Endometrial microvascular endothelial cells (primary cell): ENCODE measurements around the gene KHNYN. TPM values are rescaled to one million over a fixed set of nuclear protein-coding genes. Genes with fewer than 3 reads are reported as not detected.
"Not testable (repeated sequence)": the region's sequence is repeated elsewhere in the genome, so short reads cannot be mapped to it uniquely, and the experiment has no call there.

Source experiments
- in situ Hi-C: cut with HindIII; loops from 2 replicates; pipeline ENCODE4 v1.10.0; 2017; ENCODE audit warnings: low sequenced_read_pairs, low pct_unique_long_range_greater_than_20kb; ENCODE audit errors: inconsistent ontology term
- total RNA-seq: library from RNA; depleted of rRNA; stranded (reverse); fragments of >200 nt; gene quantifications from one replicate; pipeline ENCODE4 v1.2.3, GENCODE V29; 2015; ENCODE audit errors: inconsistent ontology term

KHNYN gene
- 46.6 TPM for total RNA-seq

DNA sequence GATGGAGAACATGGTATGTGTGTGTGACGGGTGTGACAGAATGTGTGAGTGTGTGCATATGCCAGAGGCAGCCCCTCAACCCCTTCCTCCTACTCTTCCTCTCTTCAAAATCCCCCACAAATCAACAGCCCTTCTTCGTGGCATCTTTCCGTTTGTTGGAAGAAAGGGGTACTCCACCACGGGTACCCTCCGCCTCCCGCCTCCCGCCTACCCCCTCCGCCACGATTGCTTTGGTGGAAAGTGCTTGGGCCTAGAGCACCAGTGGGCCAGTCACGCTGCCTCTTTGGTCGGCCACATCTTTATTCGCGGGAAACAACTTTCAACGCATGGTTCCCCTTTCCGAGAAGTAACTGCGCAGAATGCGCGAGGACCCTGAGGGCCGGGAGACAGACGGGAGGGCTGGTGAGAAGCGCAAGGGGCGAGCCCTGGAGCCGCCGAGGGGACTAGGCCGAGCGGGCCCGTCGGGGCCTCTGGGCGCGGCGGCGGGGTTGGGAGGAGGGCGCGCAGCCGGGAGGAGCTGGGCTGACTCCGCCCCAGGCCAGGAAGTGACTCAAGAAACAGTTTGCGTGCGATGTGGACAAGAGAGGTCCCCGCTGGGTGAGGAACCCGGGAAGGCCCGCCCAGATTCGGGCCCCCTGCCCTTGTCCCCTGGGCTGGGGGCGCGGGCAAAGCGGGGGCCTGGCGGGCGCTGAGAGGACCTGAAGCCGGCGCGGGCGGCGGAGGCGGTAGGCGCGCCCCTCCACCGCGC is at the start of gene KHNYN, which contains the start of gene CBLN3:
KHNYN (plus strand) TSS at position 560 of the 748 bp plus-strand sequence. CDS start 777 bp downstream, outside the sequence.
CBLN3 (minus strand) TSS at position 274 of the 748 bp plus-strand sequence. CDS start 614 bp downstream, outside the sequence.
- in situ Hi-C loops, result no loop called here

DNA sequence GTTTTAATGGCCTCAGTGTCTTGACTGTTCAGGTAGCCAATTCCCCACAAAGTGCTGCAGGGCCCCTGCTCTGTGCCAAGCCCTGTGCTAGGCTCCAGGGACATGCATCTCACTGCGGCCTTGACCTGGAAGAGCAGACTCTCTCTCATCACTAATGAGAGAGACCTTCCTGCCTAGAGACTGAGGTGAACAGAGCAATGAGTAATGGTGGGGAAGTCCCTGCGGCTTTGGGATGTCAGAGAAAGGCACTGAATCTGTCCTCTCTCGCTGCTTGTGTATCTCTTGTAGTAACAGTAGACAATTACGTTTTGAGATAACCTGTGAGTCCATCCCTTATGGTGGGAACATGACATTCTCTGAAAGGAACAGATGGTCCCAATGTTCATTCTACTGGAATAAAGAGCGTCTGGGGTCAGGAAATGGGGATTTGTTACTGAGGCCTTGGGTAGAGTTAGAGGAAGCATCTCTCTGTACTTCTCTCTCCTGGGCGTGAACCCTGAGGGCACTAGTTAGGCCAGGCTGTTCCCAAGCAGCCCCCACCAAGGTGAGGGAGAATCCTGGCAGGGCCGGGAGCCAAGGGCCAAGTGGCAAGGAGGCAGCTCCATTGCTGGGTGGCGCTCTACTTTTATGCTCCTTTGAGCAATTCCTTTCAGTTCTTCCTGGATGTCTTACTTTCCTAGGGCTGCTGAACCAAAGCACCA is 48.2 kb upstream of the KHNYN start:
- in situ Hi-C loops, result no loop called here

DNA sequence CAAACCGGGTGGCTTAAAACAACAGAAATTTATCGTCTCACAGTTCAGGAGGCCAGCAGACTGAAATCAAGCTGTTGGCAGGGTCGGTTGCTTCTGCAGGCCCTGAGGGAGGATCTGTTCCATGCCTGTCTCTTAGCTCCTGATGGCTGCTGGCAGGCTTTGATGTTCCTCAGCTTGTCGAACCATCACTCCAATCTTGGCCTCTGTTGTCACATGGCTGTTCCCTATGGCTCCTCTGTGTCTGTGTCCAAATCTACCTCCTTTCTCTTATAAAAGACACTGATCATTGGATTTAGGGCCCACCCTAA is 47.7 kb upstream of the KHNYN start:
- in situ Hi-C loops, result no loop called here

DNA sequence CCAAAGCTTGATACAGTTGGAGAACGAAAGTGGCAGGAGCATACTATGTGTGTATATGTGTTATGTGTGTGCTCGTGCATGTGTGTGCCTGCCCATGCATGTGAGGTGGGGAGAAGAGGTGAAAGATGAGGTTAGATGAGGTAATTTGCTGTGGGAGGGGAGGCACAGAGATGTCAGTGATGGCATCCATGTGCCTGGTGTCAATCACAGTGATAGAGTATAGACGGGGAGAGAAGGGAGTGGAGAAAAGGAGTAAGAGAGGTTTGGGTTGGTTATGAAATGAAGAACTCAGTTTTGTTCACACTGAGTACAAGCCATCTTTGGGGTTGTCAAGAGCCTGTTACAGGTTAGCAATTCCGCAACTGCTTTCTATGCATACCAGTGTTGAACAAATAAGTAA is 45.6 kb upstream of the KHNYN start:
- in situ Hi-C loops, result no loop called here

DNA sequence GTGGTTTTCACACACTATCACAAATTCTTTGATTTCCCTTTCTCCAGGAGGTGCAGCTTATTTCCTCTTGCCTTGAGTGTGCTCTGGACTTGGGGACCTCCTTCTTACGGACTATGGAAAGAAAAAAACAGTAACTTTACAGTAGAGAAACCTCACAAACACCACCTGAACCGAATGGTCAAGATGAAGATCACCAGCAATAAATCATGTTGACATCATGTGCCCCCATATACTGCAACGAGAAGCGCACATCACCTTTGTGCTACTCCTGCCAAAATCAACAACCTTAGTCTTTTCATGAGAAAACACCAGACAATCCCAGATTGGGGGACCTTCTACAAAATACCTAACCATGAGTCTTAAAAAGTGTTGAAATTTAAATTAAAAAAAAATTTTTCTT is 44.2 kb upstream of the KHNYN start:
- in situ Hi-C loops, result no loop called here

DNA sequence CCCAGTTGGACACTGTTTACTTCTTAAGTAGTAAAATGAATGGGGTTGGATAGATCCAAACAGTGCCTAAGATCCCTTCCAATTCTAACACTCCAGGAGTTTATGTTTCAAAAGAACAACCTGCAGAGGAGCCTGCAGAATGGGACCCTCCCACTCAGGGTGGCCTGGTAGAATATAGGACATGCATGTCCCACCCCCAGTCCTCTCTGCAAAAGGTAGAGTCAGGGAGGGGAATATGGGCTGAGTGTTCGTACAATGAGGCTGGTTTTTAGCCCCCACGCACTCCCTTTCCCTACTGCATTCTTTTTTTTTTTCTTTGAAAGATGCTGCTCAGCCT is 42.8 kb upstream of the KHNYN start:
- in situ Hi-C loops, result no loop called here

DNA sequence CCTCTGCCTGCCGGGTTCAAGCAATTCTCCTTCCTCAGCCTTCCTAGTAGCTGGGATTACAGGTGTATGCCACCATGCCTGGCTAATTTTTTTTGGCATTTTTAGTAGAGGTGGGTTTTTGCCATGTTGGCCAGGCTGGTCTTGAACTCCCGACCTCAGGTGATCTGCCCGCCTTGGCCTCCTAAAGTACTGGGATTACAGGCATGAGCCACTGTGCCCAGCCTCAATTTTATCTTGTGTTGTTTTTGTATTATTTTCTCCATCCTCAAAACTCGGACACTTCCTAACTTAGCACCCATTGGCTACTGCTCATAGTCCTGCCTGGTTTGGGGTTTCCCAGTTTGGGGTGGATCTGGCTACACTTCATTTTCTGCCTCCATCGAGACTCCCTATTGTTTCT is 42.2 kb upstream of the KHNYN start:
- in situ Hi-C loops, result not testable (repeated sequence)

DNA sequence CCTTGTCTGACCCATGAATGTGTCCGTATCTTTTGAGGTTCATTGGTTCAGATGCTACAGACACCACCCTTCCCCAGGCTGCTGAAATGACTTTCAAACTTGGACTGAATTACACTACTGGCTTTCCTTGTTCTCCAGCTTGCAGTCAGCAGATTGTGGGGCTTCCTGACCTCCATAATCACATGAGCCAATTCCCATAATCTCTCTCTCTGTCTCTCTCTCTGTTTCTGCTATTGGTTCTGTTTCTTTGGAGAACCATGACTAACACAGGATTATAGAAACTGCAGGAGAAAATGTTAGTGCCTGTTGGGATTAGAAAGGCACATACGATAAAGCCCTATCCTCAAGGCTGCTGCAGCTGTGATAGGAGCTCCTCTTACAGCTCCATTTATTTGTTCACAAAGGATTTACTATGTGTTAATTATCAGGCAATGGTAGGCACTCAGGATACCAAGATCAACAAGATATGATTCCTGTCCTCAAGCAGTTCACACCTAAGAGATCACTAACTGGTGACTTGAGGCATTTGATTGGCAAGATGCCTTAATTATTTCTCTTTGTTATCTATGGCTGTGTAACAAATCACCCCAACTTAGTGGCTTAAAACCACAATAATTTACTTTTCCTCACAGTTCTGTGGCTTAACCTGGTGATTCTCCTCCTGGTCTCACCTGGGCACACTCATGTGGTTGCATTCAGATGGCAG is 41.1 kb upstream of the KHNYN start:
- in situ Hi-C loops, result no loop called here

DNA sequence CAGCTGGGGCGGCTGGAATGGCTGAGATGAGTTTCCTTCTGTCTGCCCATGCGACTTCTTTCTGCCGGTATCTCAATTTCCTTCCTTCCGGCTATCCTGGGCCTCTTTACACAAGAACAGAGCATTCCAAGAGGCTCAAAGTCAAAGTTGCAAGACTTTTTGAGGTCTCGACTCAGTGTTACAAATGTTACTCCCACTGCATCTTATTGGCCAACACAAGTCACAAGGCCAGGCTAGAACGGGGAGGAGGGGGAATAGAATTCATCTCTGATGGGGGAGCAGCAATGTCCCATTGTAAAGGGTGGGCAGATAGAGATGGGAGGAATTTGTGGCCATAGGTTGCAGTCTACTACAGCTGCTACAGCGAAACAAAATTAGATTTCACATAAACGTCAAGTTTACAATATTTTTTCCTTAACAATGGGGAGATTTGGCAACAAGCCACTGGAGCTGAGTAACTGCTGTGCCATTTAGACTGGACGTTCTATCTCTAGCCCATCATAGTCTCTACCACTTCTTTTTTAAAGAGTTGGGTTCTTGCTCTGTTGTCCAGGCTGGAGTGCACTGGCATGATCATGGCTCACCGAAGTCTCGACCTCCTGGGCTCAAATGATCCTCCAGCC is 40.4 kb upstream of the KHNYN start:
- in situ Hi-C loops, result no loop called here

DNA sequence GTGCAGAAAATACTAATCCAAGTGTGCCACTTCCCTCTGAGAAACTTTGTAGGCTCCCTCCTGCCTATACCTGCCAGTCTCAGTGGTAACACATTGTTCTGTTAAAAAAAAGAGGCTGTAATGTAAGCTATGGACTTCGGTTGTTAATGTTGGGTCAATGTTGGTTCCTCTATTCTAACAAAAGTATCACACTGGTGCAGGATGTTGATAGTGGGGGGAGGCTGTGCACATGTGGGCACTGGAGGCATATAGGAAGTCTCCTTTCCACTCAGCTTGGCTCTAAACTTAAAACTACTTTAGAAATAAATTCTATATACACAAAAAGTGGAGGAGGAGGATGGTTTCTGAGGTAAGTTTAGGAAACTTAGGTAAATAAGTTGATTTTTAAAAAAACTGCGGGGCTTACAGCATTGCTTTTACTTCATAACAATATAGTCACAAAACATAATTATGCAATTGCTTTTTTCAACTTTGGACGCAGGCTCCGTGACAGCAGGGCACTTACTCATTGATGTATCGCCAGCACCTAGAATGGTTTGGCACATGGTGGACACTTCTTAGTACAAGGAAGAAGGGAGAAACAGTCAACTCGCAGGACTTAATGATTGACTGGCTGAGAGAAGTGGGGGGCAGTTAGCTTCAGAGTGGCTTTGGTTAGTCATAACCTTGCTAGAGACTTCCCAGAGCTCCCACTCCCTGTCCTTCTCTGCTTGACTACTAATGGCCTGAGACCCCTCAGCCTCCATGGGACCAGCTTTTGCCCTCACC is 38.9 kb upstream of the KHNYN start:
- in situ Hi-C loops, result no loop called here

DNA sequence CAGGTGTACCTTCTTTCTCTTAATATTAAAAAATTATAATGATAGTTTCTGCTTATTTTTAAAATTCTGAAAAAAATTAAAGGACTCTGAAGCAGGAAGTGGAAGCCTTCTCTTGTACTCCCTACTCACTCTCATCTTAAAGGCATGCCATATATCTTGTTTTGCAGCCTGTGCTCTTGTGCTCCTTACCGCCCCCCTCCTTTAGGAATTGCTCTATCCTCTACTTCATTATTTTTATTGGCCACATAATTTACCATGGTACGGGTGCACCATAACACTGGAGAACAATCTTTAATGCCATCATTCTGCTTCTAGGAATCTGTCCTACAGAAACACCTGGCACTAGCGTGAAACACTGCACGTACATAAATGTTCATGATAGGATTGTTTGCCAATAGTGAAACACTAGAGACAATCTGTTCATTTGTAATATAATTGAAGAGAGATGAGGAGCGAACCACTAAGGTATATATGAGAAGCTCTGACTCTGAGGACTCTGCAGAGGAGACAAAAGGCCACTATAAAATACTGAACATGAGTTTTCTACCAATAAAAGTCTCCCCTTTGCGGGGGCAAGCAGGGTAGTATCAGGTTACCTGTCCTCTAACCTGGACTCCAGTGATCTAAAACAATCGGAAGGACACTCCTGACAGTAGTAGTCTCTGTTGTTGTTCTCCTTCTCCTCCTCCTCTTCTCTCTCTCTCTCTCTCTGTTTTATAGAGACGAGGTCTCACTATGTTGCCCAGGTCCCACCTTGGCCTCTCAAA is 37.2 kb upstream of the KHNYN start:
- in situ Hi-C loops, result no loop called here

DNA sequence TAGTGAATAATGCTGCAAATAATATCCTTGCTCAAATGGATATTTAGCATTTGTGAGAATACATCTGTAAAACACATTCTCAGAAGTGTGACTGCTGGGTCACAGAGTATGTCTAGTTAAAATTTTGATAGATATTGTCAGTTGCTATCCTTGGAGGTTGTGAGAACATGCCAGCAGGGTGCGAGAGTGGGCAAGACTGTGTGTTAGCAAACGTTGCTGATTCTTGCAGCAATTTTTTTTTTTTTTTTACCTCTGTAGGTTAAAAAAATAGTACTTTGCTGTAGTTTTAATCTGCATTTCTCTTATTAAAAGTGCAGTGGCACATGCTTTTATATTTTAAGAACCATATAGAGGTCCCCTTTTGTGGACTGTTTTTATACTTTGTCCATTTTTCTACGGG is 35.5 kb upstream of the KHNYN start:
- in situ Hi-C loops, result no loop called here

DNA sequence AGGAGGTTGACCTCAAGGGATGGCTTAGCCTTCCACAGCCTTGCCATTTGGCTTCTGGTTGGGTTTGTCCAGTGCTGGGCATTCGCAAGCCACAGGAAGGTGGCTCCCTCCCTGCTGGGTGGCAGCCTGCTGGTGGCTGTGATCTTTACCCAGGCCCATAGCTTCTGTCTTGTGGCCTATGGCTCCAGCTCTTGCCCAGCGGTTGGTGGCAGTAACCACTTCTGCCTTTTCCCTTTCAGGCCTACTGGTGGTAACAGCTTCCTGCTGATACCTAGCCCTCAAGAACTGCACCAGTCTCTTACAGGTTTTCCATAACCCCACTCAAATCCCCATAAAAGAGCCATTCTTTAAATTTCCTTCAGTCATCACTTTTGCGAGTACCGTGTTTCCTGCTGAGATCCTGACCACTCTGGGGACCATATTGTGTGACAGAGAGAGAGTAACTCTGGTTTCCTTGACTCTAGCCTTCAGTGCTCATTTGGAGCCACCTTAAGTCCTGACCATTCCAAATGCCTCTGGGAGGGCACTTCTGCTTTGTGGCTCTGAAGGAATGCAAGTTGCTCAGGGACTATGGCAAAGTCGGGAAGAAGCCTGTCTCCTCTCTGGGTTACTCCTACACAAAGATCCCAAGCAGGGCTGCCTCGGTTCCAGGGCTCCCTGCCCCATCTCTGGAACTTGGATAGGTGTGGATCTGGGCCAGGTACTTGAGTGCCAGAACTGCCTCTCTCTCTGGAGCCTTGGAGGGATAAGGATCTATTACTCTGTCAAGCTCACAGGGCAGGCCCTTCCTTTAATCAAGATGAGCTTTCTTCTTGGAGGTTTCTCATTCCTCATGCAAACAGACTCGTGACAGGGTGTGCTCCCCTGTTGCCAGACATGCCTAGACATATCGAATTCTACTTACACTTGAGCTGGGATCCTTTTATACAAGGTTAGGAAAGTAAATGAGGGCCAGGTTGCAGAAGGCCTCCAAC is 33.9 kb upstream of the KHNYN start:
- in situ Hi-C loops, result no loop called here

DNA sequence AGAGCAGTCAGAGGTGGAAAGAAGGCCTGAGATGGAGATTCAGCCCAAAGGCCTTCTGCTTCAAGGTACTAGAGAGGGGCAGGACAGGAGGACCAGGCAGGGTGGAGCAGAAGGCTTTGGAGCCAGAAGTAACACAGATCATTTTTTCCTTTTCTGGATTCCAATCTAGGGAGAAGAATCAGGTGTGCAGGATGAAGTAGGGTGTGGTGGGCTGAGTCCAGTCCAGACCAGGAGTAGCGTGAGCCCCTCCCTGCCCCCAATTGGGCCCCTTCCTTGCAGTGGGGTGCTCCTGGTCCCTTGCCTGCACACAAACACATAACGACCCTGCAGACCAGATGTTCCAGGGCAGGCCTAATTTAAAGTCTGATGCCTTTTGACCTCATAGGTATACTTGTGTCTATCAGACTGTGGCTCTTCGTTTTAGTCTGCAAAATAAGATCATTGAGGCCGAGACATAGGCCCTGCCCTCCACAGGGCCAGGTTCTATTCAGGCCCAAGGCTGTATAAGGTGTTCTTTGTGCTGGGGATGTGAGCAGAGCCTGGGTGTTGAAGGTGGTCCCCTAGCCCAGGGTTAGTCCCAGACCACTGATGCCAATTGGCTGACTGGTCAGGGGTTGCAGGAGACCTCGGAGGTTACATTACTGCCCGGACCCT is 32.0 kb upstream of the KHNYN start:
- in situ Hi-C loops, result no loop called here

DNA sequence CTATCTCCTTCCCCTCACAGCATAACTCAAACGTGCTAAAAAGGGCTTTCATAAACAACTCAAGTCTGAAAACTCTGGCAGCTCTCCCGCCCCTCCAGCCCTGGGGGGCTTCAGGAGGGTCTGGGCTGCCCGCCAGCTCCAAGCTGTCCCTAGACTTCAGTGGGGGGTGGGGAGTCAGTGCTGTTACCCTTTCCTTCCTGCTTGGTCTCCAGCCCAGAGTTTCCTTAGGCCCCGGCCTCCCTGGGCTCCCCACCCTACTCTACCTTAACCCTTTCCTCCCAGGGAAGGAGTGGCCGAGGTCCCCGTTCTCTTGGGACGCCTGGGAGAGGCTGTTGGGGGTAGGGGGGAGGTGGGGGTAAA is 31.5 kb upstream of the KHNYN start:
- in situ Hi-C loops, result no loop called here

DNA sequence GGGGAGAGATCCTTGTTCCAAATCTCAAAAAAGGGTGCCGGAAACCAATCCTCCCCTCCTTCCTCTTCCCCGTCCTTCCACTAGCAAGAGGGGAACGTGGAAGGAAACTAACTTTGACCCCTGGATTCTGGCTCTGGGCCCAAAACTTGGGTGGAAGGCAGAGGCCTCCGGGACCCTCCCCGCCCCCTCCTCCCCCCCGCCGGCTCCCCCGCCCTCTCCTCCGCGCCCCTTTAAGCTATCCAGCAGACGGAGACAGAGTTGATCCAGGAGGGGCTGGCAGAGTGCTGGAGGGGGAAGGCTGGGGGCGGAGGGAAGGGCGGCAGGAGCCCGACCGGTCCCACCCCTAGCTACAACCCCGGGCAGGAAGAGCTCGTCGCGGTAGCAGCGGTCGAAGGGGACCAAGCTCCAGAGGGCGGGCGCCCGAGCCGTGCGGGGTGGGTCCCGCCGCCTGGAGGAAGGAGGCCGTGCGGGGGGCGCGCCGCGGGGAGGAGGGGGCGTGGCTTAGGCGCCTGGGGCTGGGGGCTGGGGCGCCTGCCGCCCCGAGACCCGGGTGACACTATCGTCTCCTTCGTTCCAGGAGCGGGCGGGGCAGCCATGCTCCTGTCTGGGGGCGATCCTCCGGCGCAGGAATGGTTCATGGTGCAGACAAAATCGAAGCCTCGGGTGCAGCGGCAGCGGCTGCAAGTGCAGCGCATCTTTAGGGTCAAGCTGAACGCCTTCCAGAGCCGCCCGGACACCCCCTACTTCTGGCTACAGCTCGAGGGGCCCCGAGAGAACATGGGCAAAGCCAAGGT is 30.9 kb upstream of the KHNYN start, which contains the start of gene NYNRIN:
NYNRIN (plus strand) TSS at position 351 of the 794 bp plus-strand sequence; CDS start at position 595, 244 bp downstream.
- in situ Hi-C loops, result no loop called here
